Heart left ventricle (tissue), 16 donors: Measurements from ENCODE around the gene MINDY4. TPM values are rescaled to one million over a fixed set of nuclear protein-coding genes. Genes with fewer than 3 reads are reported as not detected.

Experiments
- ATAC-seq, 4 donors: fragments of 200-7000 bp; cut with Tn5 transposase; one replicate each; pipeline ENCODE4 v1.9.1; 2020 to 2022; ENCODE audit warnings: moderate library complexity in 4 of 4, mild to moderate bottlenecking in 3 of 4, moderate number of reproducible peaks in 1 of 4
- DNase-seq, 5 donors: peaks; one replicate each; pipeline ENCODE4 v3.0.0-alpha.2; 2020
- H3K27ac ChIP-seq, 12 donors: fragments of 200-600 bp; sonication (generic) in 4 of 12; one replicate each; pipeline versions ENCODE4 v1.5.0 to v1.8.0; 2016 to 2022; ENCODE audit warnings: mild to moderate bottlenecking in 2 of 12
- H3K27me3 ChIP-seq, 9 donors: fragments of 200-600 bp; sonication (generic) in 2 of 9; one replicate each; pipeline versions ENCODE4 v1.5.1 to v1.8.0; 2016 to 2022; ENCODE audit warnings: mild to moderate bottlenecking in 3 of 9
- H3K36me3 ChIP-seq, 9 donors: fragments of 200-600 bp; sonication (generic) in 2 of 9; one replicate each; pipeline versions ENCODE4 v1.5.0 to v1.8.0; 2018 to 2022; ENCODE audit warnings: mild to moderate bottlenecking in 2 of 9
- H3K4me1 ChIP-seq, 12 donors: fragments of 200-600 bp; sonication (generic) in 4 of 12; one replicate each; pipeline versions ENCODE4 v1.5.0 to v1.8.0; 2016 to 2022; ENCODE audit warnings: mild to moderate bottlenecking in 3 of 12
- H3K4me3 ChIP-seq, 12 donors: fragments of 200-600 bp; sonication (generic) in 4 of 12; one replicate each; pipeline versions ENCODE4 v1.5.0 to v1.8.0; 2017 to 2022; ENCODE audit warnings: mild to moderate bottlenecking in 9 of 12, moderate library complexity in 4 of 12
- H3K9me3 ChIP-seq, 12 donors: fragments of 200-600 bp; sonication (generic) in 4 of 12; one replicate each; pipeline versions ENCODE4 v1.5.0 to v1.8.0; 2016 to 2022; ENCODE audit warnings: mild to moderate bottlenecking in 1 of 12
- POLR2A ChIP-seq, 2 donors: fragments of 450-650 bp; IDR thresholded peaks; one replicate each; pipeline ENCODE4 v1.6.1; 2017; ENCODE audit warnings: antibody characterized with exemption in 2 of 2, mild to moderate bottlenecking in 2 of 2, moderate library complexity in 2 of 2
- WGBS, 4 donors: extraction: QIAGEN DNeasy Blood & Tissue Kit in 2 of 4; methylation state at CpG; one replicate each; pipeline versions ENCODE4 v1.1.5 to v1.1.7; 2013 to 2018; 5-methylcytosine and 5-hydroxymethylcytosine counted together
- intact Hi-C, 10 donors: fragments of 100-400 bp; cut with DNase I; formaldehyde crosslinking; loops; one replicate each; pipeline versions ENCODE4 v1.11.1 to v1.14.2; 2022
- polyA plus RNA-seq, 2 donors: library from polyadenylated mRNA; stranded (reverse); fragments of 200-250 nt; gene quantifications; one replicate each; pipeline ENCODE4 v1.2.3, GENCODE V29; 2013
- total RNA-seq, 9 donors: library from RNA; depleted of rRNA in 2 of 9; stranded (reverse); fragments of >200 nt in 2 of 9; fragmentation: NEBNext Ultra II Directional in 3 of 9; extraction: Animal tissue kit (Norgen Biotek cat#: 25700) in 3 of 9; gene quantifications; one replicate each; pipeline versions ENCODE4 v1.1.0 to v1.2.4, GENCODE V29; 2016 to 2023
- TF ChIP-seq, protein P1 (sequence below), 12 donors: fragments of 200-600 bp; sonication (generic) in 4 of 12; IDR thresholded peaks; one replicate each; pipeline versions ENCODE4 v1.5.0 to v1.8.0; 2018 to 2022; ENCODE audit warnings: antibody characterized with exemption in 12 of 12, mild to moderate bottlenecking in 5 of 12
- donor health status: ischemic (EF 13 %, LVEDD 7.1; RV severe dilation, severe dysfunction).
- donor health status: healthy with polysubstance abuse.
- donor health status: DM: no; HTN: yes; CAD: no.
- donor health status: DM: no; HTN: no; CAD: no.
- donor health status: ischemic (EF 25% LVEDD 6.9; RV normal size, moderate dysfunction).
- donor health status: ischemic (EF 25% LVEDD 5.7; RV mildly dilated, moderate dysfunction).
- donor health status: healthy.
- donor health status: DM: yes; HTN: yes; CAD: no.
- donor health status: ischemic (EF 35%, LVEDD 5.7; RV mildly dilated, moderate dysfunction).
- donor health status: nonischemic (EF 11% LVEDD 7.7; RV severe dilation, severe dysfunction).
- donor health status: DM: yes; HTN: yes; CAD: no.
- donor health status: PGD.
- donor health status: ischemic (EF 29% LVEDD 5.4; RV normal size, mild dysfunction).
- donor health status: nonischemic (EF 23%, LVEDD 6.1; RV moderate dilation, normal function).

Gene MINDY4
- total and polyA plus RNA-seq, 11 donors, result 1.3 to 6.0 (median 2.9) TPM

GRCh38 chr7:30772984-30773383 is 1.8 kb downstream of the MINDY4 start:
- Histone ChIP-seq H3K9me3 (no peaks in the 10 kb centered on the region), H3K4me3 (no peak overlapping the region), H3K27ac (no peak overlapping the region), H3K27me3 (no peaks in the 10 kb centered on the region), H3K36me3 (no peaks in the 10 kb centered on the region), H3K4me1 (peaks cover 0 to 26% (median 11%) of the 10 kb centered on the region in 12 donors)
- no peak for DNase-seq
- WGBS, 4 donors, result 83 to 87% (median 84%) methylated on average over 6 of the region's 6 CpGs
- no peak for ATAC-seq
- intact Hi-C loops, result no loop called here
- TF ChIP-seq, protein P1, sequence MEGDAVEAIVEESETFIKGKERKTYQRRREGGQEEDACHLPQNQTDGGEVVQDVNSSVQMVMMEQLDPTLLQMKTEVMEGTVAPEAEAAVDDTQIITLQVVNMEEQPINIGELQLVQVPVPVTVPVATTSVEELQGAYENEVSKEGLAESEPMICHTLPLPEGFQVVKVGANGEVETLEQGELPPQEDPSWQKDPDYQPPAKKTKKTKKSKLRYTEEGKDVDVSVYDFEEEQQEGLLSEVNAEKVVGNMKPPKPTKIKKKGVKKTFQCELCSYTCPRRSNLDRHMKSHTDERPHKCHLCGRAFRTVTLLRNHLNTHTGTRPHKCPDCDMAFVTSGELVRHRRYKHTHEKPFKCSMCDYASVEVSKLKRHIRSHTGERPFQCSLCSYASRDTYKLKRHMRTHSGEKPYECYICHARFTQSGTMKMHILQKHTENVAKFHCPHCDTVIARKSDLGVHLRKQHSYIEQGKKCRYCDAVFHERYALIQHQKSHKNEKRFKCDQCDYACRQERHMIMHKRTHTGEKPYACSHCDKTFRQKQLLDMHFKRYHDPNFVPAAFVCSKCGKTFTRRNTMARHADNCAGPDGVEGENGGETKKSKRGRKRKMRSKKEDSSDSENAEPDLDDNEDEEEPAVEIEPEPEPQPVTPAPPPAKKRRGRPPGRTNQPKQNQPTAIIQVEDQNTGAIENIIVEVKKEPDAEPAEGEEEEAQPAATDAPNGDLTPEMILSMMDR (IDR thresholded peaks at IDR 0.05), result no peak
- no peak for TF ChIP-seq POLR2A (IDR thresholded peaks at IDR 0.05)

GRCh38 chr7:30775992-30776391 is 4.8 kb downstream of the MINDY4 start:
- H3K36me3 ChIP-seq, result peaks cover 0 to 14% (median 3%) of the 10 kb centered on the region in 9 donors
- no peaks in the 10 kb centered on the region for H3K9me3 ChIP-seq
- no peak for TF ChIP-seq POLR2A (IDR thresholded peaks at IDR 0.05)
- TF ChIP-seq, protein P1 (IDR thresholded peaks at IDR 0.05), result no peak
- H3K27ac ChIP-seq, result no peak overlapping the region
- peaks cover 0 to 50% (median 24%) of the 10 kb centered on the region in 12 donors for H3K4me1 ChIP-seq
- ATAC-seq, result no peak
- intact Hi-C loops, result loop anchor here in 1 of 10 donors (5.0 kb wide), 1 partner anchor 34 kb away; no protein-coding TSS in a partner anchor
- no peak for DNase-seq
- H3K4me3 ChIP-seq, result no peak overlapping the region
- H3K27me3 ChIP-seq, result no peaks in the 10 kb centered on the region

DNA sequence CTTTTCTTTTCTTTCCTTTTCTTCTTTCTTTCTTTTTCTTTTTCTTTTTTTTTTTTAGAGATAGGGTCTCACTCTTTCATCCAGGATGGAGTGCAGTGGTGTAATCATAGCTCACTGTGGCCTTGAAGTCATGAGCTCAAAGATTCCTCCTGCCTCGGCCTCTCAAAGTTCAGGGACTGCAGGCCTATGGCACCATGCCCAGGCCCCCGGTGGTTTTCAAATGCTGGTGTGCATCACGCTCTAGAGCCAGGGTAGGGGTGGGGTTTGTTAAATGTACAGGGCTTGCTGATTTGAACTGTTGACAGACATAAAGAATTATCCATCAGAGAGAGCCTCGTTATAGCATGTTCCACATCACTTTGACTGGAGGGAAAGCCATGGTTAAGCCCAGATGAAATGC is 5.8 kb downstream of the MINDY4 start:
- ATAC-seq, result no peak
- no peak overlapping the region for H3K27ac ChIP-seq
- intact Hi-C loops, result loop anchor here in 1 of 10 donors (5.0 kb wide), 1 partner anchor 35 kb away; no protein-coding TSS in a partner anchor
- H3K9me3 ChIP-seq, result no peaks in the 10 kb centered on the region
- H3K4me1 ChIP-seq, result peaks cover 0 to 46% (median 20%) of the 10 kb centered on the region in 12 donors
- no peak for DNase-seq
- peaks cover 0 to 24% (median 9%) of the 10 kb centered on the region in 9 donors for H3K36me3 ChIP-seq
- no peak for TF ChIP-seq POLR2A (IDR thresholded peaks at IDR 0.05)
- TF ChIP-seq, protein P1 (IDR thresholded peaks at IDR 0.05), result no peak
- no peak overlapping the region for H3K4me3 ChIP-seq
- WGBS, 4 donors, result 52 to 75% (median 63%) methylated on average over 4 of the region's 4 CpGs
- H3K27me3 ChIP-seq, result no peaks in the 10 kb centered on the region

DNA sequence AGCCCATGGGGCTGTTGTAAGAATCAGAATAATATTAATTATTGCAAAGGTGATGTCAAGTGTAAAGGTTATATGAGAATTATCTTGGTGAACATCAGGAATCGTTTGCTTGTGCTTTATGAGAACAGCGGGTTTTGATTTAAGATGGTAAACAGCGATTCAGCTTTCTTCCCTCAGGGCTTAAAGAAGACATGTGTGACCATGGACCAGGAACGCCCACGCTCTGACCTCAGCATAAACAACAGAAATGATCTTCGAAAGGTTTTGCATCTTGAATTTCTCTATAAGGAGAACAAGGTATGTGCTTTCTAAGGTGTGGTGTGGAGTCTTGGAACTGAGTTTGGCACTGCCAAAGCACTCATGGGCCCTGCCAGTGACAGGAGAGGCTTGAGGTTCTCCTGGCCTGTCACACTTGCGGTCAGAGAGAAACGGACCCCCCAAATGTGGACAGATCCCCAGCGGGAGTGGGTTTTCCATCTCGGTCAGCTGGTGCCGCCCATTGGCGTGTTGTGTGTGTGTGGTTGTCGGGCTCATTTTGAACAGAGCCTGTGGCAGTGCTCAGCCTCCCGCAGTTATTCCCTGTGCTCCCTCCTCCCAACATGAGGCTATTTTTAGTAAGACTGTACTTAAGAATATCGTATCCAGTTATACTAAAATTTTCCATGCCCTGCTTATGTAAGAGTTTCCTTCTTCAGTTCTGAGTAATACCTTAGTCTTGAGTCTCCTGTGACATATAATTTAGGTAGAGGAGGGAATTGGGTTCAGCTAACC is 7.2 kb downstream of the MINDY4 start:
- no peaks in the 10 kb centered on the region for H3K9me3 ChIP-seq
- ATAC-seq (peak; percentile 61 to 89 (median 84)), DNase-seq (peak in 4 of 5 donors; percentile 42 to 65 (median 52))
- peaks cover 0 to 39% (median 12%) of the 10 kb centered on the region in 12 donors for H3K4me1 ChIP-seq
- intact Hi-C loops, result loop anchor here in 2 of 10 donors (1.0 to 5.0 kb wide), 2 partner anchors 14 to 36 kb away; no protein-coding TSS in a partner anchor
- H3K27me3 ChIP-seq, result no peaks in the 10 kb centered on the region
- 56 to 64% (median 58%) methylated on average over 14 to 15 of the region's 15 CpGs for WGBS, 4 donors
- H3K36me3 ChIP-seq, result peaks cover 0 to 37% (median 23%) of the 10 kb centered on the region in 9 donors
- no peak for TF ChIP-seq POLR2A (IDR thresholded peaks at IDR 0.05)
- TF ChIP-seq, protein P1 (IDR thresholded peaks at IDR 0.05), result no peak
- H3K4me3 ChIP-seq, result peak overlapping the region in 2 of 12 donors; percentile 5 to 11
- H3K27ac ChIP-seq, result peak overlapping the region in 11 of 12 donors; percentile 19 to 86 (median 69)
